Gastrocnemius medialis (tissue), 4 donors: ENCODE data around the gene TRIO.

Source experiments
- POLR2A ChIP-seq, 2 donors: fragments of 450-650 bp; IDR thresholded peaks; one replicate each; pipeline ENCODE4 v1.6.1; 2017; ENCODE audit warnings: antibody characterized with exemption in 2 of 2, mild to moderate bottlenecking in 2 of 2, moderate library complexity in 2 of 2
- TF ChIP-seq, protein P1 (sequence below), 5 experiments: fragments of 450-650 bp in 3 of 5; fragments of 200-600 bp in 2 of 5; sonication (generic) in 2 of 5; IDR thresholded peaks in 4 of 5; conservative IDR thresholded peaks in 1 of 5; 1 replicate in 4 of 5; 2 replicates in 1 of 5; pipeline ENCODE4 v1.5.1; 2016 to 2019; ENCODE audit warnings: antibody characterized with exemption in 5 of 5, mild to moderate bottlenecking in 3 of 5, moderate library complexity in 3 of 5

DNA sequence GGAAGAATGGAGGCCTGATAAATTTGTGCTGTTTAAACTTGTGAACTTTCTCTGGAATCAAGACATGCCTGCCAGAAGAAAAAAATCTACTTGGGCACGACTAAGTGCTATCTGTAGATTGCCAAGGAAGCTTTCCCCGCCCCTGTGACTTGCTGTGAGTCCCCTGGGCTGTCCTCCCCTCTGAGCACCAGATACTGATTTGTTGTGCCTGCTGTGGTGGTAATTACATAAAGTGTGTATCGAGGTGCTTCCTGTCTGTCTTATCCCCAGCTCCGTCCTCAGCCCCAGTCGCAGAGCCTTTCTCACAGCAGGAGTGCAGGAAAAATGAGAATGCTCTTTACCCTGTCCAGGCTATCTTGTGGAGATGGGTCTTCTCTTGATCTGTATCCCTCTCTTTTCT lies 53.9 kb downstream of the TRIO start:
- TF ChIP-seq, protein P1, sequence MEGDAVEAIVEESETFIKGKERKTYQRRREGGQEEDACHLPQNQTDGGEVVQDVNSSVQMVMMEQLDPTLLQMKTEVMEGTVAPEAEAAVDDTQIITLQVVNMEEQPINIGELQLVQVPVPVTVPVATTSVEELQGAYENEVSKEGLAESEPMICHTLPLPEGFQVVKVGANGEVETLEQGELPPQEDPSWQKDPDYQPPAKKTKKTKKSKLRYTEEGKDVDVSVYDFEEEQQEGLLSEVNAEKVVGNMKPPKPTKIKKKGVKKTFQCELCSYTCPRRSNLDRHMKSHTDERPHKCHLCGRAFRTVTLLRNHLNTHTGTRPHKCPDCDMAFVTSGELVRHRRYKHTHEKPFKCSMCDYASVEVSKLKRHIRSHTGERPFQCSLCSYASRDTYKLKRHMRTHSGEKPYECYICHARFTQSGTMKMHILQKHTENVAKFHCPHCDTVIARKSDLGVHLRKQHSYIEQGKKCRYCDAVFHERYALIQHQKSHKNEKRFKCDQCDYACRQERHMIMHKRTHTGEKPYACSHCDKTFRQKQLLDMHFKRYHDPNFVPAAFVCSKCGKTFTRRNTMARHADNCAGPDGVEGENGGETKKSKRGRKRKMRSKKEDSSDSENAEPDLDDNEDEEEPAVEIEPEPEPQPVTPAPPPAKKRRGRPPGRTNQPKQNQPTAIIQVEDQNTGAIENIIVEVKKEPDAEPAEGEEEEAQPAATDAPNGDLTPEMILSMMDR (IDR thresholded peaks at IDR 0.05 in 4 of 5, conservative IDR thresholded peaks at IDR 0.05 in 1 of 5), result no peak
- no peak for TF ChIP-seq POLR2A (IDR thresholded peaks at IDR 0.05)
